ENCODE measurements around the gene BBS12.
"Not testable (repeated sequence)": the region's sequence is repeated elsewhere in the genome, so short reads cannot be mapped to it uniquely, and the experiment has no call there.

The BBS12 gene

DNA sequence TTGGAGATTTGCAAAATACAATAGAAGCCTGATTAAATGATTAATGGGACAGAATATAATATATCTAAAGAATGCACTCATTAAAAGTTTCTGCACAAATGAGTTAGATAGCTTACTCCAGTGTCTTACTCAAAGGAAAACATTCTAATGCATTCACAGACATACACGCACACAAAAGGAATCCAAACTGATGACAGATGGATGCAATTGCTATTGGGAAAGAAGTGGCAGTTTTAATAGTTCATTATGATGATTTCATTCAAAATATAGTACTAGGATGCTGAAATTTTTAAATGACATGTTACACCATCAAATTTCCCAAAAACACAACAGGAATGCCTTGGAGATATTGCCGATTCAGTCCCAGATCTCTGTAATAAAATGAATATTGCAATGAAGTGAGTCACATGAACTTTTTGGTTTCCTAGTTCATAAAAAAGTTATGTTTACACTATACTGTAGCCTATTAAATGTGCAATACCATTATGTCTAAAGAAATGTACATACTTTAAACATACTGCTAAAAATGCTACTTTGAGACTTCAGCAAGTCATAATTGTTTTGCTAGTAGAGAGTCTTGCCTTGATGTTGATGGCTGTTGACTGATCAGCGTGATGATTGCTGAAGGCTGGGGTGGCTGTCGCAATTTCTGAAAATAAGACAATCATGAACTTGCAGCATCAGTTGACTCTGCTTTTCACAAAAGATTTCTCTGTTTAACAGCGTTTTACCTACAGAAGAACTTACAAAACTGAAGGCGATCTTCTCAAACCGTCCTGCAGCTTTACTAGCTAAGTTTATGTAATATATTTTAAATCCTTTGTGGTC is 45.6 kb downstream of the BBS12 start:
- no peaks in the 10 kb centered on the region for H3K36me3 Mint-ChIP-seq (ENCODE audit: insufficient read depth)
- H3K4me1 Mint-ChIP-seq (ENCODE audit: low read depth in 2 of 2), result no peaks in the 10 kb centered on the region
- H3K27me3 Mint-ChIP-seq, result peaks cover 6 to 16% of the 10 kb centered on the region in 2 donors
- no peak overlapping the region for H3K27ac Mint-ChIP-seq
- DNase-seq (no peak), ATAC-seq (replicated peaks) (no peak)
- H3K9me3 Mint-ChIP-seq, result no peaks in the 10 kb centered on the region
- H3K4me3 Mint-ChIP-seq, result no peak overlapping the region

- DNase-seq, result no peak
- ATAC-seq (replicated peaks), result no peak
- Mint-ChIP-seq H3K4me1 (ENCODE audit: low read depth in 2 of 2) (peaks cover 3 to 6% of the 10 kb centered on the region in 2 donors), H3K27ac (no peak overlapping the region), H3K36me3 (ENCODE audit: insufficient read depth) (no peaks in the 10 kb centered on the region), H3K9me3 (no peaks in the 10 kb centered on the region), H3K27me3 (peaks cover 11 to 20% of the 10 kb centered on the region in 2 donors), H3K4me3 (no peak overlapping the region)
These were observed 49.0 kb downstream of the BBS12 start for GRCh38 chr4:122781486-122781885.

- Mint-ChIP-seq H3K4me1 (ENCODE audit: low read depth in 2 of 2) (peaks cover 3 to 6% of the 10 kb centered on the region in 2 donors), H3K4me3 (no peak overlapping the region), H3K27me3 (peaks cover 11 to 20% of the 10 kb centered on the region in 2 donors), H3K27ac (no peak overlapping the region), H3K9me3 (no peaks in the 10 kb centered on the region), H3K36me3 (ENCODE audit: insufficient read depth) (no peaks in the 10 kb centered on the region)
- ATAC-seq (replicated peaks) (no peak), DNase-seq (no peak)
These were observed 51.1 kb downstream of the BBS12 start for GRCh38 chr4:122783301-122784215.

- Mint-ChIP-seq H3K4me1 (ENCODE audit: low read depth in 2 of 2) (peaks cover 3 to 6% of the 10 kb centered on the region in 2 donors), H3K27me3 (peaks cover 11 to 20% of the 10 kb centered on the region in 2 donors), H3K27ac (no peak overlapping the region), H3K4me3 (no peak overlapping the region), H3K9me3 (no peaks in the 10 kb centered on the region), H3K36me3 (ENCODE audit: insufficient read depth) (no peaks in the 10 kb centered on the region)
- DNase-seq (no peak), ATAC-seq (replicated peaks) (no peak)
These were observed 51.8 kb downstream of the BBS12 start for GRCh38 chr4:122784261-122784660.

- DNase-seq (no peak), ATAC-seq (replicated peaks) (no peak)
- Mint-ChIP-seq H3K4me3 (no peak overlapping the region), H3K9me3 (no peaks in the 10 kb centered on the region), H3K27me3 (peaks cover 9 to 20% of the 10 kb centered on the region in 2 donors), H3K27ac (no peak overlapping the region), H3K4me1 (ENCODE audit: low read depth in 2 of 2) (peaks cover 3 to 6% of the 10 kb centered on the region in 2 donors), H3K36me3 (ENCODE audit: insufficient read depth) (no peaks in the 10 kb centered on the region)
These were observed 52.6 kb downstream of the BBS12 start for GRCh38 chr4:122785099-122785498.

DNA sequence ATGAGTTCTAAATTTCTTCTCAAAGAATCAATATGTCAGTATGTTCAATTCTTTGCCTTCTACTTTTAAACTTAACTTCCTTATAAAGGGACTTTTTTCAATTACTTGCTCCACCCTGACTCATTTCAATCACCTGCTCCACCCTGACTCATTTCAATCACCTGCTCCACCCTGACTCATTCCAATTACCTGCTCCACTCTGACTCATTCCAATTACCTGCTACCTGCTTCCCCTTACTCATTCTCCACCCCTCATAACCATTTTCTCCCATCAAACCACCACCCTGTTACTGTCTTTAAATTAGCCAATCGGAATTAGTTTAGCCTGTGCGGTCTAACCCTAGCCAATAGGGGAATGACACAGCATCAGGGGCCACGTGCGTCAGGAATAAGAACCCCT is 53.8 kb downstream of the BBS12 start:
- H3K36me3 Mint-ChIP-seq (ENCODE audit: insufficient read depth); H3K4me3 Mint-ChIP-seq; H3K27ac Mint-ChIP-seq; DNase-seq; H3K9me3 Mint-ChIP-seq; H3K4me1 Mint-ChIP-seq (ENCODE audit: low read depth in 2 of 2); ATAC-seq (replicated peaks): not testable (repeated sequence)
- H3K27me3 Mint-ChIP-seq, result peaks cover 5 to 19% of the 10 kb centered on the region in 2 donors

DNA sequence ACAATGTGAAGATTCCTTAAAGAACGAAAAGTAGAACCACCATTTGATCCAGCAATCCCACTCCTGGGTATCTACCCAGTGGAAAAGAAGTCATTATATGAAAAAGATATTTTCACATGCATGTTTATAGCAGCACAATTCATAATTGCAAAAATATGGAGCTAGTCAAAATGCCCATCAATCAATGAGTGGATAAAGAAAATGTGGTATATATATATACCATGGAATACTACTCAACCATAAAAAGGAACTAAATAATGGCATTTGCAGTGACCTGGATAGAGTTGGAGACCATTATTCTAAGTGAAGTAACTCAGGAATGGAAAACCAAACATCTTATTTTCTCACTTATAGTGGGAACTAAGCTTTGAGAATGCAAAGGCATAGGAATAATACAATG is 54.4 kb downstream of the BBS12 start:
- H3K4me1 Mint-ChIP-seq (ENCODE audit: low read depth in 2 of 2); H3K9me3 Mint-ChIP-seq; DNase-seq; H3K36me3 Mint-ChIP-seq (ENCODE audit: insufficient read depth); ATAC-seq (replicated peaks); H3K27ac Mint-ChIP-seq; H3K4me3 Mint-ChIP-seq: not testable (repeated sequence)
- peaks cover 5 to 13% of the 10 kb centered on the region in 2 donors for H3K27me3 Mint-ChIP-seq

DNA sequence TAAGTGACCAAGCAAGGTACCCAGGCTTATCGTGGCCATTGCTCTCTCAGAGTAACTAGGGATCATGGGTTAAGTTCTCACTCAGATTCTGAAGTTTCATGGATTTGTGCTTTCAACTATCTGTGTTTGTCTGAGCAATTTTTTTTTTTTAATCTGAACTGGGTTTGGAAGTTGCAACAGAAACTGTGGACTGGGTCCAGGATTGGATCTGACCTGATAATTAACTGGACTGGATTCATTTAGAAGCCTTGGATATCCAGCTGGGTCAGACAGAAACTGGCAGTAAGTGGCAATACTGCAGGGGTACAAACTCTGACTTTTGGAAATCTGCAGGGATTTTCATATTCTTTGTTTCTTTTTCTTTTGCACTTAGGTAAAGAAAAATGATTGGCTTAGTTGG is 55.4 kb downstream of the BBS12 start:
- ATAC-seq (replicated peaks) (no peak), DNase-seq (no peak)
- H3K27ac Mint-ChIP-seq, result no peak overlapping the region
- H3K36me3 Mint-ChIP-seq (ENCODE audit: insufficient read depth), result no peaks in the 10 kb centered on the region
- no peaks in the 10 kb centered on the region for H3K9me3 Mint-ChIP-seq
- peaks cover 3 to 6% of the 10 kb centered on the region in 2 donors for H3K4me1 Mint-ChIP-seq (ENCODE audit: low read depth in 2 of 2)
- no peak overlapping the region for H3K4me3 Mint-ChIP-seq
- H3K27me3 Mint-ChIP-seq, result peaks cover 5% of the 10 kb centered on the region in 2 donors

- Mint-ChIP-seq H3K9me3 (no peaks in the 10 kb centered on the region), H3K27ac (no peak overlapping the region), H3K4me3 (no peak overlapping the region), H3K4me1 (ENCODE audit: low read depth in 2 of 2) (peaks cover 3 to 6% of the 10 kb centered on the region in 2 donors), H3K27me3 (no peaks in the 10 kb centered on the region), H3K36me3 (ENCODE audit: insufficient read depth) (no peaks in the 10 kb centered on the region)
- DNase-seq (no peak), ATAC-seq (replicated peaks) (no peak)
These were observed 56.4 kb downstream of the BBS12 start for GRCh38 chr4:122788935-122789334.

GRCh38 chr4:122793811-122794210 is 61.3 kb downstream of the BBS12 start:
- no peaks in the 10 kb centered on the region for H3K36me3 Mint-ChIP-seq (ENCODE audit: insufficient read depth)
- H3K9me3 Mint-ChIP-seq, result no peaks in the 10 kb centered on the region
- DNase-seq, result no peak

More at GRCh38 chr4:122793811-122794210, 61.3 kb downstream of the BBS12 start:
- Mint-ChIP-seq H3K27ac (no peak overlapping the region), H3K4me3 (no peak overlapping the region), H3K27me3 (peaks cover 6 to 9% of the 10 kb centered on the region in 2 donors), H3K4me1 (ENCODE audit: low read depth in 2 of 2) (no peaks in the 10 kb centered on the region)
- ATAC-seq (replicated peaks), result no peak

Measured in effector memory CD8-positive, alpha-beta T cell (primary cell).